Measurements from ENCODE around the gene ZPLD1. TPM values are rescaled to one million over a fixed set of nuclear protein-coding genes. Genes with fewer than 3 reads are reported as not detected.

The ZPLD1 gene
- total RNA-seq, 1 donor from 2014 or later, result not detected

DNA sequence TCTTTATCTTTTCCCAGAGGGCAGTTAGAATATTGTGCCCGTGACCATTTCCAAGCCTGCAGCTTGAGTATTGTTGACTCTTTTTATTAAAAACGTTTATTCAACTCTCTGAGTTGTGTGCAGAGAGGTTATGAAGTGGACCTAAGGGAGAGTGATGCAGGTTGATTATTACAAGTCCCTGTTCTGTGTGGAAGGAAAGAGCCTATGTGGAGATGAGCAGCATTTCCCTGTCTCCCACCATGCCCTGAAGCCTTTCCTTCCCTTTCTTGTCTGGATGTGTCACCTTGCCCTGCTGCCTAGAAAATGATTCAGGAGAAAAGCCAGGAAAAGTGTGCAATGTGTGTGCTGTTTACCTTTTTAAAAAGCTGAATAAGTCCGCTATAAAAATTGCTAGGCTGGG lies 19.4 kb downstream of the ZPLD1 start:
- DNase-seq (no peak), ATAC-seq (ENCODE audit: low read depth) (no peak)
- ChIA-PET CTCF (interaction anchor here (1.5 kb wide), 1 partner anchor 225 kb away, joined by 3 read pairs; no protein-coding TSS in a partner anchor), POLR2A (no interaction called here)
- intact Hi-C loops (cut with micrococcal nuclease), result no loop called here
- Mint-ChIP-seq H3K27me3 (peaks cover 2% of the 10 kb centered on the region), H3K4me1 (no peaks in the 10 kb centered on the region), H3K36me3 (ENCODE audit: low read depth) (no peaks in the 10 kb centered on the region), H3K27ac (no peak overlapping the region), H3K4me3 (no peak overlapping the region), H3K9me3 (no peaks in the 10 kb centered on the region)
- TF ChIP-seq, protein P1, sequence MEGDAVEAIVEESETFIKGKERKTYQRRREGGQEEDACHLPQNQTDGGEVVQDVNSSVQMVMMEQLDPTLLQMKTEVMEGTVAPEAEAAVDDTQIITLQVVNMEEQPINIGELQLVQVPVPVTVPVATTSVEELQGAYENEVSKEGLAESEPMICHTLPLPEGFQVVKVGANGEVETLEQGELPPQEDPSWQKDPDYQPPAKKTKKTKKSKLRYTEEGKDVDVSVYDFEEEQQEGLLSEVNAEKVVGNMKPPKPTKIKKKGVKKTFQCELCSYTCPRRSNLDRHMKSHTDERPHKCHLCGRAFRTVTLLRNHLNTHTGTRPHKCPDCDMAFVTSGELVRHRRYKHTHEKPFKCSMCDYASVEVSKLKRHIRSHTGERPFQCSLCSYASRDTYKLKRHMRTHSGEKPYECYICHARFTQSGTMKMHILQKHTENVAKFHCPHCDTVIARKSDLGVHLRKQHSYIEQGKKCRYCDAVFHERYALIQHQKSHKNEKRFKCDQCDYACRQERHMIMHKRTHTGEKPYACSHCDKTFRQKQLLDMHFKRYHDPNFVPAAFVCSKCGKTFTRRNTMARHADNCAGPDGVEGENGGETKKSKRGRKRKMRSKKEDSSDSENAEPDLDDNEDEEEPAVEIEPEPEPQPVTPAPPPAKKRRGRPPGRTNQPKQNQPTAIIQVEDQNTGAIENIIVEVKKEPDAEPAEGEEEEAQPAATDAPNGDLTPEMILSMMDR (IDR thresholded peaks at IDR 0.05), result no peak

GRCh38 chr3:102457644-102458043 lies 22.8 kb downstream of the ZPLD1 start:
- H3K36me3 Mint-ChIP-seq (ENCODE audit: low read depth), result no peaks in the 10 kb centered on the region
- ChIA-PET CTCF (no interaction called here), POLR2A (no interaction called here)
- intact Hi-C loops (cut with micrococcal nuclease), result no loop called here
- peaks cover 2% of the 10 kb centered on the region for H3K27me3 Mint-ChIP-seq
- no peaks in the 10 kb centered on the region for H3K4me1 Mint-ChIP-seq
- TF ChIP-seq, protein P1 (IDR thresholded peaks at IDR 0.05), result no peak
- ATAC-seq (ENCODE audit: low read depth) (no peak), DNase-seq (no peak)
- H3K27ac Mint-ChIP-seq, result no peak overlapping the region
- H3K4me3 Mint-ChIP-seq, result no peak overlapping the region
- H3K9me3 Mint-ChIP-seq, result no peaks in the 10 kb centered on the region

DNA sequence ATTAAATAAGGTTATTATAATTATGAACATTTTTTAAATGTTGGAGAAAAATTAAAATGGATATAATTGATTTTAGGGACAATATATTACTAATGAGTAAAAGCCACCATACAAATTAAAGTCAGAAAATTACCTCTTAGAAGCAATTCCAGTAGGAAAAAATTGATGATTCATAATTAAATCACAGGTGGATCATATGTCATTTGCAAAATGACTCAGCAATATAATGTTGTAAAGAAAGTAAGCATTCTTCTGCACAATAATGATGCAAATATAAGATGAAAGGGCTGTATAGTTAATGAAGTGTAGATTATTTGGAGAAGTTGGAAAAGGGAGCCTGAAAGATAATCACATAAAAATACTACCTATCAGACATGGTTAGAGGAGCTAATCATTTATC lies 25.8 kb downstream of the ZPLD1 start:
- Mint-ChIP-seq H3K4me3 (no peak overlapping the region), H3K36me3 (ENCODE audit: low read depth) (no peaks in the 10 kb centered on the region), H3K4me1 (no peaks in the 10 kb centered on the region), H3K27ac (no peak overlapping the region), H3K9me3 (no peaks in the 10 kb centered on the region), H3K27me3 (peaks cover 5% of the 10 kb centered on the region)
- TF ChIP-seq, protein P1 (IDR thresholded peaks at IDR 0.05), result no peak
- ATAC-seq (ENCODE audit: low read depth) (no peak), DNase-seq (no peak)
- CTCF ChIA-PET, result no interaction called here
- intact Hi-C loops (cut with micrococcal nuclease), result no loop called here
- POLR2A ChIA-PET, result no interaction called here

GRCh38 chr3:102464261-102464660 lies 29.4 kb downstream of the ZPLD1 start:
- no peak overlapping the region for H3K4me3 Mint-ChIP-seq
- no peak for DNase-seq
- H3K36me3 Mint-ChIP-seq (ENCODE audit: low read depth), result no peaks in the 10 kb centered on the region
- peaks cover 9% of the 10 kb centered on the region for H3K27me3 Mint-ChIP-seq
- POLR2A ChIA-PET, result interaction anchor here (0.6 kb wide), 1 partner anchor 173 kb away, joined by 4 read pairs; no protein-coding TSS in a partner anchor
- TF ChIP-seq, protein P1 (IDR thresholded peaks at IDR 0.05), result no peak
- no peak overlapping the region for H3K27ac Mint-ChIP-seq
- no peaks in the 10 kb centered on the region for H3K9me3 Mint-ChIP-seq
- intact Hi-C loops (cut with micrococcal nuclease), result no loop called here
- CTCF ChIA-PET, result no interaction called here
- ATAC-seq (ENCODE audit: low read depth), result no peak
- H3K4me1 Mint-ChIP-seq, result no peaks in the 10 kb centered on the region

GRCh38 chr3:102466001-102466400 lies 31.2 kb downstream of the ZPLD1 start:
- no peaks in the 10 kb centered on the region for H3K36me3 Mint-ChIP-seq (ENCODE audit: low read depth)
- H3K9me3 Mint-ChIP-seq, result no peaks in the 10 kb centered on the region
- H3K27me3 Mint-ChIP-seq, result peaks cover 9% of the 10 kb centered on the region
- ChIA-PET CTCF (no interaction called here), POLR2A (no interaction called here)
- DNase-seq (no peak), ATAC-seq (ENCODE audit: low read depth) (no peak)
- TF ChIP-seq, protein P1 (IDR thresholded peaks at IDR 0.05), result no peak
- no peaks in the 10 kb centered on the region for H3K4me1 Mint-ChIP-seq
- intact Hi-C loops (cut with micrococcal nuclease), result no loop called here
- no peak overlapping the region for H3K4me3 Mint-ChIP-seq
- no peak overlapping the region for H3K27ac Mint-ChIP-seq
